DND-41 (cell line): ENCODE measurements around the gene ZNF503.

Source experiments
- ATAC-seq: fragments of 200-7000 bp; cut with Tn5 transposase; 3 replicates; pipeline ENCODE4 v1.9.1; 2021; ENCODE audit warnings: low read depth; ENCODE audit not compliant: insufficient read depth
- DNase-seq: peaks from one replicate; pipeline ENCODE4 v3.0.0-alpha.2; 2020
- H2AFZ ChIP-seq: 2 replicates; pipeline ENCODE4 v1.6.0; 2012; ENCODE audit warnings: low read depth, low read length
- H3K27ac ChIP-seq: 2 replicates; pipeline ENCODE4 v1.5.1; 2012; ENCODE audit warnings: low read length, inconsistent platforms
- H3K27me3 ChIP-seq: fragments of 200-600 bp; sonication (generic); 2 replicates; pipeline ENCODE4 v1.6.0; 2012; ENCODE audit warnings: low read length, mild to moderate bottlenecking, inconsistent platforms; ENCODE audit not compliant: insufficient read depth, poor library complexity
- H3K36me3 ChIP-seq: 2 replicates; pipeline ENCODE4 v1.5.1; 2012; ENCODE audit warnings: low read length, inconsistent platforms; ENCODE audit not compliant: insufficient read depth
- H3K4me1 ChIP-seq: 2 replicates; pipeline ENCODE4 v1.5.1; 2012; ENCODE audit warnings: mild to moderate bottlenecking, low read length; ENCODE audit not compliant: insufficient read depth
- H3K4me2 ChIP-seq: 2 replicates; pipeline ENCODE4 v1.6.0; 2012; ENCODE audit warnings: mild to moderate bottlenecking, moderate library complexity, low read length, inconsistent platforms; ENCODE audit not compliant: insufficient read depth
- H3K4me3 ChIP-seq, 2 experiments: fragments of 200-600 bp in 1 of 2; shearing (Covaris generic) in 1 of 2; 2 replicates each; pipeline ENCODE4 v1.5.1; 2012 to 2016; ENCODE audit warnings: inconsistent platforms in 2 of 2, low read length in 2 of 2, mild to moderate bottlenecking in 2 of 2, low read depth in 1 of 2, moderate library complexity in 1 of 2
- H3K79me2 ChIP-seq: 2 replicates; pipeline ENCODE4 v1.6.0; 2012; ENCODE audit warnings: low read length, inconsistent platforms; ENCODE audit not compliant: insufficient read depth
- H3K9ac ChIP-seq: 2 replicates; pipeline ENCODE4 v1.6.0; 2012; ENCODE audit warnings: low read depth, mild to moderate bottlenecking, inconsistent platforms, low read length, moderate library complexity
- H3K9me3 ChIP-seq: 2 replicates; pipeline ENCODE4 v1.5.1; 2012; ENCODE audit warnings: low read length, moderate library complexity, mild to moderate bottlenecking, inconsistent platforms; ENCODE audit not compliant: insufficient read depth, severe bottlenecking
- H4K20me1 ChIP-seq: 2 replicates; pipeline ENCODE4 v1.6.0; 2012; ENCODE audit warnings: low read length; ENCODE audit not compliant: insufficient read depth
- EZH2 ChIP-seq: IDR thresholded peaks from 3 replicates; pipeline ENCODE4 v1.6.1; 2012; ENCODE audit warnings: borderline replicate concordance, low read depth, mild to moderate bottlenecking, moderate library complexity, low read length, inconsistent platforms; ENCODE audit not compliant: severe bottlenecking
- TF ChIP-seq, protein P1 (sequence below): IDR thresholded peaks from 2 replicates; pipeline ENCODE4 v1.5.1; 2012; ENCODE audit warnings: borderline replicate concordance, low read length, moderate library complexity, mild to moderate bottlenecking; ENCODE audit not compliant: poor library complexity, severe bottlenecking; ENCODE audit errors: extremely low read depth

ZNF503 gene

DNA sequence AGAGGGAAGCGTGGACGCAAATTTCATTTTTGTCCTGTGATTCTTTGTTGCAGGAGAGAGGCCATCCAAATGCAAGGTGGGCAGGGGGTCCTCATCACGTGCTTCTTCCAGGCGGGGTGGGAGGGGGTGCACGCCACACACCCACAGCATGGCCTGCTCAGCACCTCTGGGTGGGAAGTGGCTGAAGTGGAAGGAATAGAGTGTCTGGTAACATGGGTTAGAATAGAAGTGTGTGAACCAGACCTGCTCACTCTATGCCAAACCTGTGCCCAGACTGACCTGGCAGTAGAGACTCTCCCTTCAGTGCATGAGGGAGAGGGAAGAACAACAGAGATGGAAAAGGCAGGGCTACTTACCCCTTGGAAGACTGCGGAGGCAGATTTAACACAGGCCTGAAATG is 21.7 kb downstream of the ZNF503 start:
- Histone ChIP-seq H3K27me3 (no peaks in the 10 kb centered on the region), H3K9me3 (no peaks in the 10 kb centered on the region)
- no peak for ATAC-seq

DNA sequence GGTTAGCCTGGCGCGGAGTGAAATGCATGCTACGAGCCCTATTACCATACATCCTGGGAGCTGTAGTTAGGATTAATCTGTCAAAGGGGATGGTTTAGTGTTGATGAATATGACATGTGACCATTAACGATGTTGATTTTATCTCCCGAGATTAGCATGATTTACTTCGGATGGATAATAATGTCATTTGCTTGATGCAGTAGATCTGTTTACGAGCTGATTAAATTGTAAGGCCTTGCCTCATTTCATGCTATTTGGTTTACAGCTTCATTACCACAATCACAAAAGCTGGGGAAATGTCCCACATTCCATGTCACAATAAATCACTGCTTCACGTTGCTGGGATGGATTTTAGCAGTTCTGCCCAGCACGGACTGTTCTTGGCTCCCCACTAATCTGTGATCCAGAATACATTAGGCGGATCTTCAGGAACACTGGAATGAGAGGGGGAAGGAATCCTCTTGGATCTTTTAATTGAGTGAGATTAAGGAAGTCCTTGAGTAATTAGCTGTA is 22.3 kb downstream of the ZNF503 start:
- Histone ChIP-seq H2AFZ (no peak overlapping the region), H3K36me3 (no peaks in the 10 kb centered on the region), H3K4me3 (no peak overlapping the region), H3K4me1 (no peaks in the 10 kb centered on the region), H3K9me3 (no peaks in the 10 kb centered on the region), H4K20me1 (no peaks in the 10 kb centered on the region), H3K27me3 (no peaks in the 10 kb centered on the region), H3K4me2 (no peak overlapping the region), H3K79me2 (no peaks in the 10 kb centered on the region), H3K27ac (no peak overlapping the region), H3K9ac (no peak overlapping the region)
- no peak for DNase-seq
- ATAC-seq = no peak
- TF ChIP-seq EZH2 = no peak
- TF ChIP-seq, protein P1, sequence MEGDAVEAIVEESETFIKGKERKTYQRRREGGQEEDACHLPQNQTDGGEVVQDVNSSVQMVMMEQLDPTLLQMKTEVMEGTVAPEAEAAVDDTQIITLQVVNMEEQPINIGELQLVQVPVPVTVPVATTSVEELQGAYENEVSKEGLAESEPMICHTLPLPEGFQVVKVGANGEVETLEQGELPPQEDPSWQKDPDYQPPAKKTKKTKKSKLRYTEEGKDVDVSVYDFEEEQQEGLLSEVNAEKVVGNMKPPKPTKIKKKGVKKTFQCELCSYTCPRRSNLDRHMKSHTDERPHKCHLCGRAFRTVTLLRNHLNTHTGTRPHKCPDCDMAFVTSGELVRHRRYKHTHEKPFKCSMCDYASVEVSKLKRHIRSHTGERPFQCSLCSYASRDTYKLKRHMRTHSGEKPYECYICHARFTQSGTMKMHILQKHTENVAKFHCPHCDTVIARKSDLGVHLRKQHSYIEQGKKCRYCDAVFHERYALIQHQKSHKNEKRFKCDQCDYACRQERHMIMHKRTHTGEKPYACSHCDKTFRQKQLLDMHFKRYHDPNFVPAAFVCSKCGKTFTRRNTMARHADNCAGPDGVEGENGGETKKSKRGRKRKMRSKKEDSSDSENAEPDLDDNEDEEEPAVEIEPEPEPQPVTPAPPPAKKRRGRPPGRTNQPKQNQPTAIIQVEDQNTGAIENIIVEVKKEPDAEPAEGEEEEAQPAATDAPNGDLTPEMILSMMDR = no peak

More for the DNA sequence above, 21.7 kb downstream of the ZNF503 start:
- Histone ChIP-seq H3K9ac (no peak overlapping the region), H3K27ac (no peak overlapping the region), H3K79me2 (no peaks in the 10 kb centered on the region), H3K4me2 (no peak overlapping the region), H2AFZ (no peak overlapping the region), H3K4me1 (no peaks in the 10 kb centered on the region), H3K4me3 (no peak overlapping the region), H4K20me1 (no peaks in the 10 kb centered on the region), H3K36me3 (no peaks in the 10 kb centered on the region)
- DNase-seq = no peak
- TF ChIP-seq, protein P1 = no peak
- no peak for TF ChIP-seq EZH2

DNA sequence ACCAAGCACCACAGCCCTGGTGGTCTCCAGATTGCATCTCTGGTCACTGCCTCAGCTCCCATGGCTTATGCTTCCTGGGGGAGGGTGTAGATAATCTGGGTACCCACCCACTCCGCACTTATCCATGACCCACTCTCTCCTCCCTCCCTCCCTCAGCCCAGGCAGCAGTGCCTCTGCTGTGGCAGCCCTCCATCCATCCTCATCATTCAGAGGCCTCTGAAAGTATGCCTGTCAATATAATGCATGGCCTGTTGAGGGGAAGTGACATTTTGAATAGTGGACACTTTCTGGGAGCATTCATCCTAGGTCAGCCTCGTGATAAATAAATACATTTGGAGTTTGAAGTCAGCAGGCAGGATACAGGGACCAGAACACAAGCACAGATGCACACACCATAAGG is 23.2 kb downstream of the ZNF503 start:
- H3K9ac ChIP-seq = no peak overlapping the region
- H3K4me3 ChIP-seq = no peak overlapping the region
- ATAC-seq = no peak

DNA sequence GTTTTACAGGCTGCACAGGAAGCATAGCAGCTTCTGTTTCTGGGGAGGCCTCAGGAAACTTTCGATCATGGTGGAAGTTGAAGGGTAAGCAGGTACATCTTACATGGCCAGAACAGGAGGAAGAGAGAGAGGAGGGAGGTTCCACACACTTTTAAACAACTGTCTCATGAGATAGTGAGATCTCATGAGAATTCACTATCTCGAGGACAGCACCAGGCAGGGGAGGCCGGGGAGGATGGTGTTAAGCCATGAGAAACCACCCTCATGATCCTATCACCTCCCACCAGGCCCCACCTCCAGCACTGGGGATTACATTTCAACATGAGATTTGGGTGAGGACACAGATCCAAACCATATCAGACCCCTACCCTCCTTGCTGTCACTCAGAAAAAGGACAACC is 23.7 kb downstream of the ZNF503 start:
- no peak overlapping the region for H3K4me3 ChIP-seq
- no peaks in the 10 kb centered on the region for H3K4me1 ChIP-seq
- no peaks in the 10 kb centered on the region for H3K36me3 ChIP-seq
- H3K4me2 ChIP-seq = no peak overlapping the region
- no peak overlapping the region for H3K27ac ChIP-seq
- no peaks in the 10 kb centered on the region for H3K79me2 ChIP-seq
- no peaks in the 10 kb centered on the region for H3K9me3 ChIP-seq
- no peak for ATAC-seq
- H2AFZ ChIP-seq = no peak overlapping the region
- no peaks in the 10 kb centered on the region for H4K20me1 ChIP-seq
- TF ChIP-seq, protein P1 = no peak
- no peak for TF ChIP-seq EZH2
- no peaks in the 10 kb centered on the region for H3K27me3 ChIP-seq
- no peak for DNase-seq
- no peak overlapping the region for H3K9ac ChIP-seq

More for the DNA sequence above, 23.2 kb downstream of the ZNF503 start:
- Histone ChIP-seq H3K4me2 (no peak overlapping the region), H4K20me1 (no peaks in the 10 kb centered on the region), H2AFZ (no peak overlapping the region), H3K9me3 (no peaks in the 10 kb centered on the region), H3K27me3 (no peaks in the 10 kb centered on the region), H3K79me2 (no peaks in the 10 kb centered on the region), H3K36me3 (no peaks in the 10 kb centered on the region), H3K27ac (no peak overlapping the region), H3K4me1 (no peaks in the 10 kb centered on the region)
- no peak for DNase-seq
- TF ChIP-seq EZH2 = no peak
